Testis (tissue), 2 donors: Measurements from ENCODE around the gene SARM1.

Source experiments
- POLR2A ChIP-seq: fragments of 450-650 bp; IDR thresholded peaks from one replicate; pipeline ENCODE4 v1.6.1; 2017; ENCODE audit warnings: antibody characterized with exemption, mild to moderate bottlenecking, moderate library complexity
- TF ChIP-seq, protein P1 (sequence below), 3 experiments: fragments of 450-650 bp in 2 of 3; fragments of 200-600 bp in 1 of 3; sonication (generic) in 1 of 3; IDR thresholded peaks; one replicate each; pipeline ENCODE4 v1.5.1; 2016 to 2019; ENCODE audit warnings: antibody characterized with exemption in 3 of 3, mild to moderate bottlenecking in 2 of 3, moderate library complexity in 1 of 3

GRCh38 chr17:28326114-28326513 lies 45.4 kb upstream of the SARM1 start:
- TF ChIP-seq, protein P1, sequence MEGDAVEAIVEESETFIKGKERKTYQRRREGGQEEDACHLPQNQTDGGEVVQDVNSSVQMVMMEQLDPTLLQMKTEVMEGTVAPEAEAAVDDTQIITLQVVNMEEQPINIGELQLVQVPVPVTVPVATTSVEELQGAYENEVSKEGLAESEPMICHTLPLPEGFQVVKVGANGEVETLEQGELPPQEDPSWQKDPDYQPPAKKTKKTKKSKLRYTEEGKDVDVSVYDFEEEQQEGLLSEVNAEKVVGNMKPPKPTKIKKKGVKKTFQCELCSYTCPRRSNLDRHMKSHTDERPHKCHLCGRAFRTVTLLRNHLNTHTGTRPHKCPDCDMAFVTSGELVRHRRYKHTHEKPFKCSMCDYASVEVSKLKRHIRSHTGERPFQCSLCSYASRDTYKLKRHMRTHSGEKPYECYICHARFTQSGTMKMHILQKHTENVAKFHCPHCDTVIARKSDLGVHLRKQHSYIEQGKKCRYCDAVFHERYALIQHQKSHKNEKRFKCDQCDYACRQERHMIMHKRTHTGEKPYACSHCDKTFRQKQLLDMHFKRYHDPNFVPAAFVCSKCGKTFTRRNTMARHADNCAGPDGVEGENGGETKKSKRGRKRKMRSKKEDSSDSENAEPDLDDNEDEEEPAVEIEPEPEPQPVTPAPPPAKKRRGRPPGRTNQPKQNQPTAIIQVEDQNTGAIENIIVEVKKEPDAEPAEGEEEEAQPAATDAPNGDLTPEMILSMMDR (IDR thresholded peaks at IDR 0.05) = no peak
- TF ChIP-seq POLR2A = no peak
